ENCODE data around the gene CACNA1D. TPM values are rescaled to one million over a fixed set of nuclear protein-coding genes. Genes with fewer than 3 reads are reported as not detected.

The CACNA1D gene
- total and polyA plus RNA-seq, 2 donors (not counting 3 experiments of a cell fraction or from before 2014, with no cell fraction given): 0.06 TPM; not detected in 1

DNA sequence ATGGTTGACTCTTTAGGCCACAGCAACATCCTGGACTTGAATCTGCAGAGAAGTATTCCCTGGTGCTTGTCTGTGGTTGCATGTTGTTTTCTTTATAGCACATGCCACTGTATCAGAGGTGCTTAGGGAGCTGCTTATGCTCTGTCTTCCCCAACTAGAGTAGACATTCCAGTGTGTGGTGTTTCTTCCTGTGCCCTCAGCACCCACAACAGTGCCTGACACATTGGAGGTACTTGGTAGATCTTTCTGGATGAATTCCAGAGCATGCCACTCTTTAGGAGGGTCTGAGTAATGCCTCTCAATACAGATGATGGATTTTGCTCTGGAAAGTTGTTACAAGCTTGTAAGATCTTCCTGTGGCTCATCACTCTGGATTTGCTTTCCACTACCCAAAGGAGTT lies 234.2 kb downstream of the CACNA1D start:
- Histone ChIP-seq H3K4me3 (replicated peaks in 1 of 3; ENCODE audit: insufficient read depth in 1 of 3, low read depth in 1 of 3, low read length in 3 of 3) (no peak overlapping the region), H3K36me3 (ENCODE audit: control insufficient read depth in 2 of 2, extremely low read depth in 1 of 2, insufficient read depth in 2 of 2, low read length in 2 of 2) (no peaks in the 10 kb centered on the region), H3K4me1 (ENCODE audit: control insufficient read depth, extremely low read depth, insufficient read depth, low read length) (no peaks in the 10 kb centered on the region), H2AFZ (ENCODE audit: low read depth, low read length) (no peak overlapping the region), H3K27me3 (ENCODE audit: control insufficient read depth in 2 of 2, insufficient read depth in 2 of 2, low read length in 2 of 2) (peaks cover 0 to 2% of the 10 kb centered on the region in 2 experiments), H4K20me1 (replicated peaks; ENCODE audit: control insufficient read depth, extremely low read depth, insufficient read depth, low read length) (no peaks in the 10 kb centered on the region), H3K9me3 (replicated peaks; ENCODE audit: control insufficient read depth, insufficient read depth, low read length) (no peaks in the 10 kb centered on the region), H3K9me1 (replicated peaks; ENCODE audit: control insufficient read depth, extremely low read depth, insufficient read depth, low read length) (no peaks in the 10 kb centered on the region), H3K4me2 (ENCODE audit: insufficient read depth, low read length) (no peak overlapping the region), H3K9ac (replicated peaks; ENCODE audit: extremely low read depth, insufficient read depth, low read length) (no peak overlapping the region), H3K79me2 (ENCODE audit: control insufficient read depth, insufficient read depth, low read length) (no peaks in the 10 kb centered on the region), H3K27ac (ENCODE audit: insufficient read depth, low read depth, low read length) (no peak overlapping the region)
- intact Hi-C loops (cut with micrococcal nuclease) (no loop called here), dilution Hi-C loops (cut with MboI; ENCODE audit: extremely low pct_ligation_motif_present, low sequenced_read_pairs) (no loop called here)
- no TSS peak for BruUV-seq (replicated peaks)
- POLR2A ChIA-PET: no interaction called here
- DNase-seq (ENCODE audit: low read depth, low spot score) (no peak), FAIRE-seq (no peak)
- CTCF ChIA-PET: no interaction called here
- TF ChIP-seq EZH2 (IDR thresholded peaks at IDR 0.05; ENCODE audit: borderline replicate concordance, low read depth, low read length, severe bottlenecking) (no peak), GATA2 (IDR thresholded peaks at IDR 0.05; ENCODE audit: insufficient read depth, insufficient read length, low read depth, low read length) (no peak), FOS (IDR thresholded peaks at IDR 0.05; ENCODE audit: borderline replicate concordance, insufficient read depth, low read length) (no peak), POLR2A (IDR thresholded peaks at IDR 0.05; ENCODE audit: low read depth, low read length) (no peak), POLR2AphosphoS5 (IDR thresholded peaks at IDR 0.05; ENCODE audit: insufficient read depth, low read depth, low read length) (no peak), MYC (IDR thresholded peaks at IDR 0.05; ENCODE audit: low read depth, low read length) (no peak), JUN (IDR thresholded peaks at IDR 0.05; ENCODE audit: borderline replicate concordance, insufficient read depth, insufficient read length, low read depth) (no peak)
- TF ChIP-seq, protein P1, sequence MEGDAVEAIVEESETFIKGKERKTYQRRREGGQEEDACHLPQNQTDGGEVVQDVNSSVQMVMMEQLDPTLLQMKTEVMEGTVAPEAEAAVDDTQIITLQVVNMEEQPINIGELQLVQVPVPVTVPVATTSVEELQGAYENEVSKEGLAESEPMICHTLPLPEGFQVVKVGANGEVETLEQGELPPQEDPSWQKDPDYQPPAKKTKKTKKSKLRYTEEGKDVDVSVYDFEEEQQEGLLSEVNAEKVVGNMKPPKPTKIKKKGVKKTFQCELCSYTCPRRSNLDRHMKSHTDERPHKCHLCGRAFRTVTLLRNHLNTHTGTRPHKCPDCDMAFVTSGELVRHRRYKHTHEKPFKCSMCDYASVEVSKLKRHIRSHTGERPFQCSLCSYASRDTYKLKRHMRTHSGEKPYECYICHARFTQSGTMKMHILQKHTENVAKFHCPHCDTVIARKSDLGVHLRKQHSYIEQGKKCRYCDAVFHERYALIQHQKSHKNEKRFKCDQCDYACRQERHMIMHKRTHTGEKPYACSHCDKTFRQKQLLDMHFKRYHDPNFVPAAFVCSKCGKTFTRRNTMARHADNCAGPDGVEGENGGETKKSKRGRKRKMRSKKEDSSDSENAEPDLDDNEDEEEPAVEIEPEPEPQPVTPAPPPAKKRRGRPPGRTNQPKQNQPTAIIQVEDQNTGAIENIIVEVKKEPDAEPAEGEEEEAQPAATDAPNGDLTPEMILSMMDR (IDR thresholded peaks at IDR 0.05; ENCODE audit: extremely low read depth in 1 of 2, insufficient read depth in 1 of 2, low read depth in 1 of 2, low read length in 2 of 2): no peak
- TF ChIP-seq, protein P2, sequence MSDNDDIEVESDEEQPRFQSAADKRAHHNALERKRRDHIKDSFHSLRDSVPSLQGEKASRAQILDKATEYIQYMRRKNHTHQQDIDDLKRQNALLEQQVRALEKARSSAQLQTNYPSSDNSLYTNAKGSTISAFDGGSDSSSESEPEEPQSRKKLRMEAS (IDR thresholded peaks at IDR 0.05; ENCODE audit: insufficient read depth, insufficient read length): no peak
